22Rv1 (cell line): ENCODE measurements around the gene MLLT3.

Experiments used
- H3K27ac ChIP-seq: fragments of 450-650 bp; 2 replicates; pipeline ENCODE4 v1.5.1; 2017
- CTCF ChIP-seq: fragments of 450-650 bp; IDR thresholded peaks from 2 replicates; pipeline ENCODE4 v1.5.1; 2017; ENCODE audit warnings: mild to moderate bottlenecking
- ZFX ChIP-seq: fragments of 450-650 bp; IDR thresholded peaks from 2 replicates; pipeline ENCODE4 v1.6.1; 2017; ENCODE audit warnings: antibody characterized with exemption, borderline replicate concordance

Gene MLLT3

GRCh38 chr9:20405616-20406015 is 216.7 kb downstream of the MLLT3 start:
- H3K27ac ChIP-seq: no peak overlapping the region
- TF ChIP-seq CTCF (no peak), ZFX (no peak)

- TF ChIP-seq CTCF: no peak
- TF ChIP-seq ZFX: no peak
- no peak overlapping the region for H3K27ac ChIP-seq
Measured at GRCh38 chr9:20405078-20405477, 217.2 kb downstream of the MLLT3 start.

- H3K27ac ChIP-seq: no peak overlapping the region
- TF ChIP-seq CTCF (no peak), ZFX (no peak)
Measured at GRCh38 chr9:20404192-20404813, 218.0 kb downstream of the MLLT3 start.

- no peak overlapping the region for H3K27ac ChIP-seq
Measured at GRCh38 chr9:20403346-20403745, 219.0 kb downstream of the MLLT3 start.

GRCh38 chr9:20402273-20402875 is 219.9 kb downstream of the MLLT3 start:
- TF ChIP-seq ZFX (no peak), CTCF (no peak)
- H3K27ac ChIP-seq: no peak overlapping the region

More at GRCh38 chr9:20403346-20403745, 219.0 kb downstream of the MLLT3 start:
- TF ChIP-seq ZFX (no peak), CTCF (no peak)

GRCh38 chr9:20398536-20399338 is 223.6 kb downstream of the MLLT3 start:
- H3K27ac ChIP-seq: no peak overlapping the region
- TF ChIP-seq ZFX: no peak
- no peak for TF ChIP-seq CTCF

- H3K27ac ChIP-seq: no peak overlapping the region
- TF ChIP-seq ZFX (no peak), CTCF (no peak)
Measured at GRCh38 chr9:20397348-20397747, 225.0 kb downstream of the MLLT3 start.
